NCI-H1417 treated with DMSO at 0.1 percent for 48 hours (cell line): ENCODE data around the gene AGFG1.

Experiments
- DNase-seq: peaks from one replicate; lab custom pipeline; 2025; lab: John Stamatoyannopoulos, UW

Gene AGFG1

GRCh38 chr2:227471924-227472264 is at the start of gene AGFG1:
AGFG1 (plus strand) TSS chr2:227472156; CDS start chr2:227472422, 266 bp downstream.
- no peak for DNase-seq

- no peak for DNase-seq
These were observed 48.1 kb upstream of the AGFG1 start for GRCh38 chr2:227423656-227424499.

- no peak for DNase-seq
These were observed 43.1 kb upstream of the AGFG1 start for GRCh38 chr2:227428731-227429285.

- DNase-seq = no peak
These were observed 41.3 kb upstream of the AGFG1 start for GRCh38 chr2:227430639-227431038.

- DNase-seq = no peak
These were observed 38.8 kb upstream of the AGFG1 start for GRCh38 chr2:227433171-227433570.

GRCh38 chr2:227436436-227437174 is 35.4 kb upstream of the AGFG1 start:
- no peak for DNase-seq

GRCh38 chr2:227439214-227439613 is 32.7 kb upstream of the AGFG1 start:
- DNase-seq = no peak

- no peak for DNase-seq
These were observed 29.3 kb upstream of the AGFG1 start for GRCh38 chr2:227442639-227443038.

- no peak for DNase-seq
These were observed 27.9 kb upstream of the AGFG1 start for GRCh38 chr2:227443889-227444568.

- no peak for DNase-seq
These were observed 24.4 kb upstream of the AGFG1 start for GRCh38 chr2:227447606-227448005.

- no peak for DNase-seq
These were observed 21.6 kb upstream of the AGFG1 start for GRCh38 chr2:227450311-227450841.

GRCh38 chr2:227450926-227451654 is 20.9 kb upstream of the AGFG1 start:
- DNase-seq = no peak

- no peak for DNase-seq
These were observed 20.3 kb upstream of the AGFG1 start for GRCh38 chr2:227451655-227451992.

- no peak for DNase-seq
These were observed 18.1 kb upstream of the AGFG1 start for GRCh38 chr2:227453810-227454209.

- no peak for DNase-seq
These were observed 17.6 kb upstream of the AGFG1 start for GRCh38 chr2:227454323-227454860.

- no peak for DNase-seq
These were observed 16.8 kb upstream of the AGFG1 start for GRCh38 chr2:227455200-227455599.

- DNase-seq = no peak
These were observed 15.9 kb upstream of the AGFG1 start for GRCh38 chr2:227456102-227456501.

- DNase-seq = no peak
These were observed 15.2 kb upstream of the AGFG1 start for GRCh38 chr2:227456772-227457171.

- DNase-seq = no peak
These were observed 11.9 kb upstream of the AGFG1 start for GRCh38 chr2:227460070-227460485.

GRCh38 chr2:227460833-227461232 is 11.1 kb upstream of the AGFG1 start:
- no peak for DNase-seq

GRCh38 chr2:227461811-227462461 is 10.0 kb upstream of the AGFG1 start:
- DNase-seq = no peak
